NCI-H2196 treated with DMSO at 0.1 percent for 48 hours (cell line): ENCODE data around the gene UBE3C.

Experiments used
- DNase-seq: peaks from one replicate; lab custom pipeline; 2025; ENCODE audit not compliant: unreplicated experiment; lab: John Stamatoyannopoulos, UW

UBE3C gene

GRCh38 chr7:157168571-157168970 lies 29.8 kb downstream of the UBE3C start:
- DNase-seq, result no peak

GRCh38 chr7:157176771-157177170 lies 38.0 kb downstream of the UBE3C start:
- no peak for DNase-seq

GRCh38 chr7:157177333-157177982 lies 38.7 kb downstream of the UBE3C start:
- DNase-seq, result no peak

GRCh38 chr7:157177983-157178381 lies 39.3 kb downstream of the UBE3C start:
- no peak for DNase-seq

GRCh38 chr7:157183832-157184231 lies 45.1 kb downstream of the UBE3C start:
- DNase-seq, result no peak

- DNase-seq, result no peak
Measured at GRCh38 chr7:157188091-157188665, 49.5 kb downstream of the UBE3C start.

- DNase-seq, result no peak
Measured at GRCh38 chr7:157189405-157189804, 50.7 kb downstream of the UBE3C start.

- no peak for DNase-seq
Measured at GRCh38 chr7:157192861-157193260, 54.1 kb downstream of the UBE3C start.

- DNase-seq, result no peak
Measured at GRCh38 chr7:157193274-157193673, 54.5 kb downstream of the UBE3C start.

- DNase-seq, result no peak
Measured at GRCh38 chr7:157194948-157195347, 56.2 kb downstream of the UBE3C start.

- DNase-seq, result no peak
Measured at GRCh38 chr7:157195868-157196267, 57.1 kb downstream of the UBE3C start.

GRCh38 chr7:157204134-157204533 lies 65.4 kb downstream of the UBE3C start:
- no peak for DNase-seq

- no peak for DNase-seq
Measured at GRCh38 chr7:157205438-157205837, 66.7 kb downstream of the UBE3C start.

GRCh38 chr7:157208571-157209413 lies 70.1 kb downstream of the UBE3C start:
- no peak for DNase-seq

GRCh38 chr7:157210682-157211081 lies 72.0 kb downstream of the UBE3C start:
- no peak for DNase-seq

- no peak for DNase-seq
Measured at GRCh38 chr7:157211690-157212089, 73.0 kb downstream of the UBE3C start.

- no peak for DNase-seq
Measured at GRCh38 chr7:157219154-157219553, 80.4 kb downstream of the UBE3C start.

- no peak for DNase-seq
Measured at GRCh38 chr7:157220916-157221569, 82.3 kb downstream of the UBE3C start.

- DNase-seq, result no peak
Measured at GRCh38 chr7:157222687-157223086, 84.0 kb downstream of the UBE3C start.

- no peak for DNase-seq
Measured at GRCh38 chr7:157224627-157225026, 85.9 kb downstream of the UBE3C start.

- no peak for DNase-seq
Measured at GRCh38 chr7:157228864-157229422, 90.2 kb downstream of the UBE3C start.
